HK-2 (cell line): ENCODE data around the gene IGFBP7.
A peak's percentile ranks its signal among the peaks of the same experiment; 100 is the strongest.

Experiments
- DNase-seq: peaks from one replicate; pipeline ENCODE4 v3.0.0-alpha.2; 2018; ENCODE audit not compliant: unreplicated experiment

The IGFBP7 gene, protein sequence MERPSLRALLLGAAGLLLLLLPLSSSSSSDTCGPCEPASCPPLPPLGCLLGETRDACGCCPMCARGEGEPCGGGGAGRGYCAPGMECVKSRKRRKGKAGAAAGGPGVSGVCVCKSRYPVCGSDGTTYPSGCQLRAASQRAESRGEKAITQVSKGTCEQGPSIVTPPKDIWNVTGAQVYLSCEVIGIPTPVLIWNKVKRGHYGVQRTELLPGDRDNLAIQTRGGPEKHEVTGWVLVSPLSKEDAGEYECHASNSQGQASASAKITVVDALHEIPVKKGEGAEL

DNA sequence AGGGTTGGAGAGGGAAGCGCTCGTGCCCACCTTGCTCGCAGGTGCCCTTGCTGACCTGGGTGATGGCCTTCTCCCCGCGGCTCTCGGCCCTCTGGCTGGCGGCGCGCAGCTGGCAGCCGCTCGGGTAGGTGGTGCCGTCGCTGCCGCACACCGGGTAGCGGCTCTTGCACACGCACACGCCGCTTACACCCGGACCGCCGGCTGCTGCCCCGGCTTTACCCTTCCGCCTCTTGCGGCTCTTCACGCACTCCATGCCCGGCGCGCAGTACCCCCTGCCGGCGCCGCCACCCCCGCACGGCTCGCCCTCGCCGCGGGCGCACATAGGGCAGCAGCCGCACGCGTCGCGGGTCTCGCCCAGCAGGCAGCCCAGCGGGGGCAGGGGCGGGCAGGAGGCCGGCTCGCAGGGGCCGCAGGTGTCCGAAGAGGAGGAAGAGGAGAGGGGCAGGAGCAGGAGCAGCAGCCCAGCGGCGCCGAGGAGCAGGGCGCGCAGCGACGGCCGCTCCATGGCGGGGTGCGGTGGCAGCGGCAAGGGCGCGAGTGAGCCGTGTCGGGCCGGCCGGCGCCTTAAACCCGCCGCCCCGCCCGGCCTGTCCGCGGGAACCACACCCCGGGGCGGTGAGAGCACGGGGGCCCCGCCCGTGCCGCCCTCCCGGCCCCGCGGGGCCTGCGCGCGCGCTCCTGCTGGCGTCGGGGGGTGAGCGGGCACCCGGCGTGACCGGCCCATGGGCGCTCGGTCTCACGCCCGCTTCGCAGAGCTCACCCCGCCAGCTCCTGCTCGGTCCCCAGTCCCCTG lies at the start of gene IGFBP7:
TSS of gene IGFBP7 (minus strand) at position 539 of the 793 bp plus-strand sequence. CDS start at position 505, 34 bp downstream.
- DNase-seq = peak; percentile 63

DNA sequence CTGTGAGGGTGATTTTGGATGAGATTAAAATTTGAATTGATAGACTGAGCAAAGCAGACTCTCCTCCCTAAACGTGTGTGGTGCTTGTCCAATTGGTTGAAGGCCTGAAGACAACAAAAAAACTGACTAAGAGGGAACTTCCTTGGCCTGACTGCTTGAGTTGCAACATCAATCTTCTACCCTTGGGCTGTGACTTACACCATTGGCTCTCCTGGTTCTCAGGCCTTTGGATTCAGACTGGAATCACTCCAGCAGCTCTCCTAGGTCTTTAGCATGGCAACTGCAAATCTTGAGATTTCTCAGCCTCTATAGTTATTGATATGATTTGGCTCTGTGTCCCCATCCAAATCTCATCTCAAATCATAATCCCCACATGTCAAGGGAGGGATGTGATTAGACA lies 49.7 kb upstream of the IGFBP7 start:
- DNase-seq = no peak

DNA sequence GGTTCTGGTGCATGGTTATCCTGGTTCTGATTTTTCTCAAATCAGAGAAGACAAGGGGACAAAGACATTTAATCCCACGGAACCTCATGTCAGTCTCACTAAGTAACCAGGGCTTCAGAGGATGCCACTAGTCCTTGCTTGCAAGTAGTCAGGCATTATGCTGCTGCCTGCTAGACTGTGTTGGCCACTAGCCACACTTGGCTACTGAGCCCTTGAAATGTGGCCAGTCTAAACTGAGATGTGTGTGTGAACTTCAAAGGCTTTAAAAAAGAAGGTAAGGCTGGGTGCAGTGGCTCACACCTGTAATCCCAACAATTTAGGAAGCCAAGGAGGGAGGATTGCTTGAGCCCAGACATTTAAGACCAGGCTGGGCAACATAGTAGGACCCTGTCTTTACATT lies 48.6 kb upstream of the IGFBP7 start:
- DNase-seq = no peak

DNA sequence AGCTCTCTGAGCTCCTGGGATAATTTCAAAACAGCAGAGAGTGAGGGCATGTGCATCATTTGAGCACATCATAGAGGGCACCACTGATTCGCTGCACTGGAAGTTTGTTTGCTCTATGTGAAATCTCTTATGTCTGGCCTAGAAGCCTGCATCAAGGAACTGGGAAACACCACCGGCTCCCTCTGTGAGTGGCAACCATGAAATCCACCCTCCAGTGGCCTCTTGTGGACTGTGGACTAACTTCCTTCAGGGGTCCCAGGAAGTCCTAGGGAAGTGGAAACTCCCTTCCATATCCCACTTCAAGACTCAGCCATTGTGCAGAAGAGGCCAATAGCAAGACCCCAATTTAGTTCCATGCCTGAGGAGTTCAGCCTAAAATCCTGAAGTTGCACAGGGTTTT lies 48.0 kb upstream of the IGFBP7 start:
- peak; percentile 3 for DNase-seq

DNA sequence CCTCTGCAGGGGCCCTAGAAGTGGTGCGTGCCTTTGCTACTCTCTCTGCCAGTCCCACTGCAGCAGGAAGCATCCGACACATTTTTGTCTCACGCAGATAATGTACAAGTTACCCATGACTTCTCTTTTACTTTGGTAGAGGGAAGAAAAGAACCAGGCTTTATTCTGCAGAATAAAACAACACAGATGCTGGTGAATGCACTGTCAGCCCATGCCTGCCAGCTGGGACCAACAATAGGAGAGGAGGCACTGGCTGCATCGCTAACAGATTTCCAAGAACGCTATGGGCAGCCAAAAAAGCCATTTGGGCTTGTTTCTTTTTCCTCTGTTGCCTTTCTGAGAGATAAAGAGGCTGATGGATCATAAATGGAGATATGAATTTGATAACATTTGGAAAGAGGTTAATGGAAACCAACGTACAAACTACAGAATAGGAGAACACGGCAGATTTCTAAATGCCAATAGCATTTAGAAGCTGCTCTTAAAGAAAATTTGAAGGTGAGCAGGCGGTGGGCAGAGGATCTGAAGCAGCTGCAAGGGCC lies 47.5 kb upstream of the IGFBP7 start:
- DNase-seq = no peak

DNA sequence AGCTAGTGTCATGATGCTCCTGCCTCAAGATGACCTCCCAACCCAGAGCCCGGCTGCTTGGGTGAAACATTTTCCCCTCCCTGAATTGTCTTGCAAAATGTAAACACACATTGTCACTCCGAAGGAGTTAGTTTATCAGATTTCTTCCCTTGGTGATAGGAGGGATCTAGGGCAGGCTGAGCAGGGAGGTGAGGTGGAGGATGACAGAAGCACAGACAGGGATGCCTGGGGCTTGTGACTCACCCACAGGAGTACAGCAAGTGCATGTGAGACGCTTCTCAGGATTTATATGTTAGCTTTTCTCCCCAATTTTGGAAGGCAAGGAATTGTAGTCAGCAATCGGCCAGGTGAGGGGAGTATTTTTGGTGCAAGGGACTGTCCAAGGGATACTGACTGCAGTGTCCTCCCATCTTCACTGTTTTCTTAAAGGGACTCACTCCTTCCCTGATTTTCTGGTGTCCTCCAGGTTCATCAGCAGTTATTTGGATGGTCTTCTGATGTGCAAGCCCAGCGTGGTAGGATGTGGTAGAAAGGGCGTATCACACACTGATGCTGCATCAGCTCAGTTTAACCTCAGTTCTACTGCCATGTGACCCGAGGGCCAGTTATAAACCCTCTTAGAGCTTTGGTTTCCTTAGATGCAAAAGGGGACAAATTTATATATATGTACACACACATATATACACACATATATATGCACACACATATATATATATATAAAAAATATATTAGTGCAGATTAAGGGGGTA lies 46.2 kb upstream of the IGFBP7 start:
- DNase-seq = no peak

DNA sequence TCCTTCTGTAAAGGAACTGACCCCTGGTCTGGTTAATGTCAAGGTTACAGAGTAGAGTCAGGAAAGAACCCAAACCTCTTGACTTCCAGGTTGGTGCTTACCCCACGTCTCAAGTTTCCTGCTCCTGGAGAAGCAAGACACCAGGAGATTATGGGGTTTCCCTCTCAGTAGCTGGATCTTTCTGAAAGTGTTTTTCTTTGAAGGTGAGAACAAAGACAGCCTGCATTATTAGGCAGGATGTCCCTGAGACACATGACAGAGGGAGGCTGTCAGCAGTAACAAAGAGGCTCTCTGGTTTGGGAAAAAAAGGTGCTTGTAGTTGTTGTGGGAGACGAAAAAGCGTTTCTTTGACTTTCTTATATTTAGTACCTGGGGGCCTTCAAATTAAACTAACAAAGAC lies 44.7 kb upstream of the IGFBP7 start:
- no peak for DNase-seq

DNA sequence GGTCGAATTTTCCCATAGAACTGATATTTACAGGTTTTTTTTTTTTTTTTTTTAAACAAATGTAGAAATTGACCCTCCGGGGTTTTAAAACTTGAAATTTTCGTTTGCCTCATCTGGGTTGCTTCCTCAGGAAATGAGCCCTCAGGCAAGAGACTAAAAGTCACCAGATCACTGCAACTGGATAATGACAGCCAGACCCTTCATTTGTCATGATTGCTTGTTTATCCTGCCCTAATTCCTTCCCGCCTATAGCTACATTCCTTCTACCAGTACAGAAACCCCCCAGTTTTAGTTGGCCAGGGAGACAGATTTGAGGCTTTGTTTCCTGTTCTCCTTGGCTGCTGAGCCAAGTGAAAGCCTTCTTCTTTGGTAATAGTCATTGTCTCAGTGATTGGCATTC lies 44.0 kb upstream of the IGFBP7 start:
- no peak for DNase-seq

DNA sequence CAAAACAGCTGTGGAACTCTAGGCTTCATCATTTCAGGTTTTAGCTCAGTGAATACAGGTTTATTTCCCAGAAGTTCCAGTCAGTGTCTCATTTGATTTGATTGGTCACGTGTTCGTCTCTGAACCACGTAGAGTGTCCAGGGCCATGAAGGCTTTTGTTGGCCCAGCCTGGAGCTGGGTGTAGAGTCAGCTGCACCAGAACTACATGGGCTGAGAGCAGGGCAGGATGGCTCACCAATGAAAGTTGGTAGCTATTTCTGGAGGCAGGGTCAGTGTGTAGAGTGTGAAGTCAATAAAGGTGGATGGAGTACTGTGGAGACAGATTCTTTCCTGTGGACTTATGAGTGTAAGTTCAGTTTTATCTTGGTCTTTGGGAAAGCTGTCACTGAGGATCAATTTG lies 43.0 kb upstream of the IGFBP7 start:
- no peak for DNase-seq

DNA sequence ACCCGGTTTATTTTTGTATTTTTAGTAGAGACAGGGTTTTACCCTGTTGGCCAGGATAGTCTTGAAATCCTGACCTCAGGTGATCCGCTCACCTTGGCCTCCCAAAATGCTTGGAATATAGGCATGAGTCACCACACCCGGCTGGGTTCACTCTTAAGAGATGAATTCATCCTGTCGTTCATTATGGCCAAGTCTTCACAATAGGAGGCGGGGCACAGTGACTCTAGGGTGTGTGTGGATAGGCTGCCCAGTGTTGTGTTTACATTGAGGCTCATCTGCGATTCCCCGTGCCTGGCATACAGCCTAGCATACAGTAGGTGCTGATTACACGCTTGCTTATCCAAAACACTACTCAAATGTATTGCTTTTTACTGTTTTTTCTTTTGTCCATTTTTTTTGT lies 41.3 kb upstream of the IGFBP7 start:
- no peak for DNase-seq

DNA sequence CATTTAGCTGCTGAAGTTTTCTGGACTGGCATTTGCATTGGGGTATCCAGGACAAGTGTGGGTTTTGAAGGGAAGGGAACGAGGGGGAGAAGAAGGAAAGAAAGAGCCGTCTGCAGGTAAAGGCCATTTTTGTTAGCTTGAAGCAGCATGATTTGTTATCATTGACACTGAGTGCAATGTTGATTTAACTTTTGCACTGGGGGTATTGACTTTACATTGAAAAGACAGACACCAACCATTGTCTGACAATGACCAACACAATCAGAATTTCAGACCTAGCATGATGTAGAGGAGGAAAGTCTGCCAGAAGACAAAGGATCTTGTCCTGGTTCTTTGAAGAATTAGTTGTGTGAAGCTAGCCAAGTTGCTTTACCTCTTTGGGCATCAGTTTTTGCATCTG lies 39.6 kb upstream of the IGFBP7 start:
- DNase-seq = no peak

DNA sequence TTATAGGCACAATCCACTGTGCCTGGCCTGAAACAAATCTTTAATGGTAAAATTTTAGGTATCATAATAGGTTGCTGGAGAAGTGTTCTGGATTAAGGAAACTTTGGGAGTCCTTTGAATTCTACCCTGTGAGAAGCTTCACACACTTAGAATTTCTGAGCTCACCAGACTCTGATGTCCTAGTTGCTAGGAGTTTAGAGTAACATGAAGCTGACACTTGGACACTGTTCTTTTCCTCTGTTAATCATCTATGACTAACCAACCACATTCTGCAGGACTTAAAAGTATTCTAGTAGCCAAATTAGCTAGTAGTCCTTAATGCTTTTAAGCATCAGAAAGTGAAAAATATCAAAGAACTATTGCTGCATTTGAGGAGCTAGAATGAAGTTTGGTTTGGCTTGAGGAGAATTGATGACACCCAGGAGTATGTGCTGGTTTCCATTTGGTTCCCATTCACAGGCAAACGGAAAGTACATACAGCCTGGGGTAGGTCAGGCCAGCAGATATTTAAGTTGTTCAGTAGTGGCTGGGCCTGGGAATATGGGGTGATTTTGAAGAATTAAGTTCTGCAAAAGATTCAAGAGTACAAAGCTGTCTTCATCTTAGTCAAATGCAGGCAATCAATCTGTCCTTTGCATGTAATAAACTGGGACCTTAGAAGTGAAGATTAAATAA lies 38.8 kb upstream of the IGFBP7 start:
- DNase-seq = no peak

DNA sequence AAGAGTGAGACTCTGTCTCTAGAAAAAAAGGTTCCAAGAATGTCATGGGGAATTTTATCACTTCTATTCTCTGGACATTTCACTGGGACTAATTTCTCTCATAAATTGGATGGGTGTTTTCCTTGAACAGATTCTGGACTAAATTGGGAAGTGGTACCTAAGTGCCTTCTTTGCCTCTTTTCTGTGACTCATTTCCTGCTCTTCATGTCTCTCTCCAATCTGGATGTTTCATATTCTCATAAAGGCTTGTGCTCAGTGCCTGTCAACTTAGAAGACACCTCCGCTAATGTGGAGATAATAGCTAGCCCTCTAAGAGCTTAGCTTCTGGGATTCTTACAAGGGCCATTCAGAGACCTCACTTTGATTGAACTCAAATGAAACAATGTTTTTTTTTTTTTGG lies 38.0 kb upstream of the IGFBP7 start:
- DNase-seq = no peak

DNA sequence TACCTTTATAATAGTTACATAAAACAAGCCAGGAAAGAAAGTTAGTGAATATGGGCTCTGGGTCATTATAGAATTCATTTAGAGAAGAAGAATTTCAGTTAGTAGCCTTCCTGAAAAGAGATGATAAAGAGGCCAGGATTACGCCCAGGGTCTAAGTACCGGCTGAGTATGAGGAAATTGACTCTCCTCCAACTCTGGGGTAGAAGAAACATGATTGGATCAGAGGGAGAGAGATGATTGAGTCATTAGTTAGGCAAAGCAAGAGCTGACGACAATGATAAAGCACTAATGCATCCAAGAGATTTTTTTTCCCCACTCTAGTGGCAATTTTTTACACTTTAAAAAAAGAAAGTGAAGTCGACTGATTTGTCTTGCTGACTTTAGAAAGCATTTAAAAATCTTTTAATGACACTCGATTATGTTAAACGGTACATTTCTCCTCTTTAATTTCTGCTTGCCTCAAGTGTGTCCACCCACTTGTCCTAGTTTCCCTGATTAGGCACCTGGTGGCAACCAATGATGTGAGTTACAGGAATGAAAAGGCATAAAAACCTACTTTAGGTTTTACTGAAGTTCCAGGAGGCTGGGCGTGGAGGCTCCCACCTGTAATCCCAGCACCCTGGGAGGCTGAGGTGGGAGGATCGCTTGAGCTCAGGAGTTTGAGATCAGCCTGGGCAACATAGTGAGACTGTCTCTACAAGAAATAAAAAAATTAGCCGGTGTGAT lies 37.3 kb upstream of the IGFBP7 start:
- no peak for DNase-seq

DNA sequence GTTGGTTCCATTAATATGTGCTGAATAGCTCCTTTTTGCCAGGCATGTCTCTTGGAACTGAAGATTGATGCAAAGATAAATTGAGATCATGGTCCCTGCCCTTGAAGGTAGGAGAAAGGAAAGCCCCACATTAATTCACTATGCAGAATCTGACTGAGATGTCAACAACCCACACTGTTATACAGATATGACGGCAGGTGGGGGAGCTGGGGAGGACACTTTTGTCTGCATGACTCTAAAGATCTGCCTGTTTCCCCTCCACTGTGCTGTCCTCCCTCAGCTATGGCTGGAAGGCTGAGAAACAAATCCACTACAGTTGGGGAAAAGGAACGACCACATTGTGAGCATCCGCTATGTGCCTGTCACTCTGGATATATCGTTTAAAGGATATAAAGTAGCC lies 36.3 kb upstream of the IGFBP7 start:
- no peak for DNase-seq

DNA sequence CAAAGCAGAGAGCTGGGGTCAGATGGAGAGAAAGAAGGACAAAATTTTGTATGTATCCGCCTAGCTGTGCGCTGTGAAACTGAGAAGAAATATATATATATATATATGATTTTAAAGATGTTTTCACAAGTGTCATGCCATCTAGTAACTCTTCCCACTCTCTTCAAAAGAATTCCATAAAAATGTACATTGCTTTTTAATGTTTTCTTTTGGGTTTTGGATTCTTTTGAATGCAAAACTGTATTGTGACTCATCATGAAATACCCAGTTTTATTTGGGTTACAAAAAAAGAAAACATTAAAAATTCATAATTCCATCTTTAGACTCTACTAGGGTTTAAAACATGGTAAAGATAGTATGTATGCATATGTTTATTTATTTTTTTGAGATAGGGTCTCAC lies 34.3 kb upstream of the IGFBP7 start:
- no peak for DNase-seq

DNA sequence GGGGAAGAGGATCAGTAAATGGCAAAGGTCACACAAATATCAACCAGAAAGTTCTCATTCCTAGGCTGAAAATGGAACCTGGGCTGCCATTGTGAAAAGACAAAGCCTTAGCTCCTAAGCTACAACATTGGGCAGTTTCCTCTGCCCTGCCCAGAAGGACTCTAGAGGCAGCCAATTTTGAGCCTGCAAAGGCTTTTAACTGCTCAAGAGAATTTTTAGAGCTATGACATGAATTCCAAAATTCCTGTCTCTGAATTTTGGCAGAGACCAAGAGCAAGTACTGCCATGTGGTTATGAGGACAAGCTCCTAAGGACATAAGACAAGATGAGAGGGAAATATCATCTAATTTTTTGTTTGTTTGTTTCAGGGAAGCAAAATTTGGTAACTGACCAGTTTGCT lies 29.6 kb upstream of the IGFBP7 start:
- DNase-seq = no peak

DNA sequence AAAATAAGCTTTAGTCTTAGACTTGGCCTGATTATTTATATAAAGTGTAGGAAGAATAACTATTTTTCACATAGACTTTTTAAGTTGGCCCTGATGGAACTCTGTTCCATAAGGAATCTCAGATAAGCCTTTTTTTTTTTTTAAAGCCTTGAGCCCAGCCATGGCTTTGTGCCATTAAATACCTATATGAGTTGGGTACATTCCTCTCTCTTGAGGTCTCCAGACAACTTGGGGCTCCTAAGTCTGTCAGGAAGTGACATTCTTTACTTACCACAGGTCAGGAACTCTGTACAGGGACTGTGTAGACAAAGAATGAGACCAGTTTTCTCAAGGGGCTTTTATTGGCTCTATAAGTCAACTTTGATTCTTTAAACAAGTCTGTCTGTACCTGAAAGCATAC lies 27.1 kb upstream of the IGFBP7 start:
- DNase-seq = no peak

DNA sequence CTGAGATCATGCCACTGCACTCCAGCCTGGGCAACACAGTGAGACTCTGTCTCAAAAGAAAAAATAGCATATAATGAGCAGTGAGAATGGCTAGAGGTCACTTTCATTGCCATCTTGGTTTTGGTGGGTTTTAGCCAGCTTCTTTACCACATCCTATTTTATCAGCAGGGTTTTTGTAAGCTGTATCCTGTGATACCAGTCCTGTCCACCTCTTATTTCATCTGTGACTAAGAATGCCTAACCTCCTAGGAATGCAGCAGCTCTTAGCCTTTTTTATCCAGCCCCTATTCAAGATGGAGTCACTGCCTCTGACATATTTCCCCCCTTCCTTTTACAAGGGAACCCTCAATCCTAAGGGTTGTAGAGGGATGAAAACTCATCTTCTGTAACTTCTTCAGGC lies 26.1 kb upstream of the IGFBP7 start:
- no peak for DNase-seq

DNA sequence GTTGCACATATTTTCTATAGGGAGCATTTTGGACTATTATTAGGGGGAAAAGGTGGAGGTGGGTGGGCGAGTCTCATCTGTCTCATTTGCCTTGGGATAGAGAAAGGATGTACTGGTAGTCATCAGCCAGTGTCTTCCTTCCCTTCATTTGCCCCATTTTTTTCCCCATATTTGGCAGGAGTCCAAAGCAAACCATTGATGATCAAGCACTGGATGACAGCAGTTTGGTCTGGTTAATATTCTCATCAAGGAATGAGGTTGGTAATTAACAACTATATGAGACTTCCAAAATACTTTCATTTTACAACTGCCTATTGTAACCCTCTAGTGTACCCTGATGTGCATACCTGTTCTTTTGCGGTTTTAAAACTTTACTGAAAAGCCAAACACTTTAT lies 22.6 kb upstream of the IGFBP7 start:
- no peak for DNase-seq
